ENCODE results near the gene PDIA2.

Gene PDIA2

DNA sequence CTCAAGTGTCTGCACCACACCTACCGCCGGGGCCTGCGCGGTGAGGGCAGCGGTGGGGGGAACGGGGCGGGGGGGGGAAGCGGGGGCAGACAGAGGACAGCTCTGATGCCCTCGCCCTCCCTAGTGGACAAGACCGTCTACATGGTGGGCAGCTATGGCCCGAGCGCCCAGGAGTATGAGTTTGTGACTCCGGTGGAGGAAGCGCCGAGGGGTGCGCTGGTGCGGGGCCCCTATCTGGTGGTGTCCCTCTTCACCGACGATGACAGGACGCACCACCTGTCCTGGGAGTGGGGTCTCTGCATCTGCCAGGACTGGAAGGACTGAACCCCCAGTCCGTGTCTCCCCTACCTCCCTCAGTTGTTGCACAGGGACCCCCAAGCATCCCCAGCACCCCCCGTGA, 473 bp upstream of the PDIA2 start:
- Histone ChIP-seq H3K36me3 (ENCODE audit: control insufficient read depth, insufficient read depth, low read length, severe bottlenecking) (no peaks in the 10 kb centered on the region), H3K4me3 (ENCODE audit: low read length) (no peak overlapping the region), H3K9me3 (ENCODE audit: control insufficient read depth, low read length) (no peaks in the 10 kb centered on the region), H3K9ac (ENCODE audit: low read length) (no peak overlapping the region), H3K4me1 (ENCODE audit: control insufficient read depth, insufficient read depth, low read length) (no peaks in the 10 kb centered on the region), H3K27me3 (replicated peaks; ENCODE audit: control insufficient read depth, insufficient read depth, low read length) (no peaks in the 10 kb centered on the region)
- no peak for DNase-seq (ENCODE audit: low read depth)

DNA sequence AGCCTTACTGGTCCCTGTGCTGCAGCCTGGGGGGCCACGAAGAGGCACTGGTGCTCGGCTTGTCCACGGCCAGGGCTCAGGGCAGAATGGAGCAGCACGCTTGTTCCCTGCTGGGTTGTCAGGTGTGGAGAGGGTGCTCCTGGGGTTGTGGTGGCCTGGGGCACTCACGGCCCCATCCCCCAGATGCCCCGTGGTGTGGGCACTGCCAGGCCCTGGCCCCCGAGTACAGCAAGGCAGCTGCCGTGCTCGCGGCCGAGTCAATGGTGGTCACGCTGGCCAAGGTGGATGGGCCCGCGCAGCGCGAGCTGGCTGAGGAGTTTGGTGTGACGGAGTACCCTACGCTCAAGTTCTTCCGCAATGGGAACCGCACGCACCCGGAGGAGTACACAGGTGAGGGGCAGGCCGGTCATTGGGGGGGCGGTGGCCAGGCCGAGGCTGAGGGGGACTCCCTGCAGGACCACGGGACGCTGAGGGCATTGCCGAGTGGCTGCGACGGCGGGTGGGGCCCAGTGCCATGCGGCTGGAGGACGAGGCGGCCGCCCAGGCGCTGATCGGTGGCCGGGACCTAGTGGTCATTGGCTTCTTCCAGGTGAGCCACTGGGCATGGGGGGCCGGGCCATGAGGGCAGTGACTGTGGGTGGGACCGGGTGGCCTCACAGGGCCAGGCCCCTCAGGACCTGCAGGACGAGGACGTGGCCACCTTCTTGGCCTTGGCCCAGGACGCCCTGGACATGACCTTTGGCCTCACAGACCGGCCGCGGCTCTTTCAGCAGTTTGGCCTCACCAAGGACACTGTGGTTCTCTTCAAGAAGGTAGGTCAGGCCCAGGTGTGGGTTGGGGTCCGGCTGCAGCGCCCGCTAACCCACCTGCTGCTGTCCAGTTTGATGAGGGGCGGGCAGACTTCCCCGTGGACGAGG, 1.5 kb downstream of the PDIA2 start:
- H3K9me3 ChIP-seq (ENCODE audit: control insufficient read depth, low read length): no peaks in the 10 kb centered on the region
- H3K36me3 ChIP-seq (ENCODE audit: control insufficient read depth, insufficient read depth, low read length, severe bottlenecking): peaks cover 14% of the 10 kb centered on the region
- H3K27me3 ChIP-seq (replicated peaks; ENCODE audit: control insufficient read depth, insufficient read depth, low read length): no peaks in the 10 kb centered on the region
- H3K4me3 ChIP-seq (ENCODE audit: low read length): no peak overlapping the region
- no peak for DNase-seq (ENCODE audit: low read depth)
- H3K9ac ChIP-seq (ENCODE audit: low read length): no peak overlapping the region
- H3K4me1 ChIP-seq (ENCODE audit: control insufficient read depth, insufficient read depth, low read length): no peaks in the 10 kb centered on the region

DNA sequence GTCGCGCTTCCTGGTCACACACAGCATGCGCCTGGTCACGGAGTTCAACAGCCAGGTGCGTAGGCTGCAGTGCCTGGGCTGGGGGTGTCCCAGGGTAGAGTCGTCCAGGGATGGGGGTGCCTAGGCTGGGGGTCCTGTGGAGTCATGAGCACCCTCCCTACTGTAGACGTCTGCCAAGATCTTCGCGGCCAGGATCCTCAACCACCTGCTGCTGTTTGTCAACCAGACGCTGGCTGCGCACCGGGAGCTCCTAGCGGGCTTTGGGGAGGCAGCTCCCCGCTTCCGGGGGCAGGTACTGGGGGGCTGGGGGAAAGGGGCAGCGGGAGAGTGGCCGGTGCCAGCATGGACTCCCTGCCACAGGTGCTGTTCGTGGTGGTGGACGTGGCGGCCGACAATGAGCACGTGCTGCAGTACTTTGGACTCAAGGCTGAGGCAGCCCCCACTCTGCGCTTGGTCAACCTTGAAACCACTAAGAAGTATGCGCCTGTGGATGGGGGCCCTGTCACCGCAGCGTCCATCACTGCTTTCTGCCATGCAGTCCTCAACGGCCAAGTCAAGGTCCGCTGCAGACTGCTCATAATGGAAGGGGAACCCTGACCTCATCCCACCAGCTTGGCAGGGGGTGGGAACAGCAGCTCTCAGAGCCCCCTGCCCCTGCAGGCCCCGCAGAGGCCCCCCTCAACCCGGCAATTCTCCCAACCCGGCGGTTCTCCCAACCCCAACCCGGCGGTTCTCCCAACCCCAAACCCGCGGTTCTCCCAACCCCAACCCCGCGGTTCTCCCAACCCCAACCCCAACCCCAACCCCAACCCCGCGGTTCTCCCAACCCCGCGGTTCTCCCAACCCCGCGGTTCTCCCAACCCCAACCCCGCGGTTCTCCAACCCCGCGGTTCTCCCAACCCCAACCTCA, 2.4 kb downstream of the PDIA2 start:
- Histone ChIP-seq H3K9me3 (ENCODE audit: control insufficient read depth, low read length) (no peaks in the 10 kb centered on the region), H3K4me1 (ENCODE audit: control insufficient read depth, insufficient read depth, low read length) (no peaks in the 10 kb centered on the region), H3K36me3 (ENCODE audit: control insufficient read depth, insufficient read depth, low read length, severe bottlenecking) (peaks cover 18% of the 10 kb centered on the region), H3K4me3 (ENCODE audit: low read length) (no peak overlapping the region), H3K27me3 (replicated peaks; ENCODE audit: control insufficient read depth, insufficient read depth, low read length) (no peaks in the 10 kb centered on the region), H3K9ac (ENCODE audit: low read length) (no peak overlapping the region)
- no peak for DNase-seq (ENCODE audit: low read depth)

DNA sequence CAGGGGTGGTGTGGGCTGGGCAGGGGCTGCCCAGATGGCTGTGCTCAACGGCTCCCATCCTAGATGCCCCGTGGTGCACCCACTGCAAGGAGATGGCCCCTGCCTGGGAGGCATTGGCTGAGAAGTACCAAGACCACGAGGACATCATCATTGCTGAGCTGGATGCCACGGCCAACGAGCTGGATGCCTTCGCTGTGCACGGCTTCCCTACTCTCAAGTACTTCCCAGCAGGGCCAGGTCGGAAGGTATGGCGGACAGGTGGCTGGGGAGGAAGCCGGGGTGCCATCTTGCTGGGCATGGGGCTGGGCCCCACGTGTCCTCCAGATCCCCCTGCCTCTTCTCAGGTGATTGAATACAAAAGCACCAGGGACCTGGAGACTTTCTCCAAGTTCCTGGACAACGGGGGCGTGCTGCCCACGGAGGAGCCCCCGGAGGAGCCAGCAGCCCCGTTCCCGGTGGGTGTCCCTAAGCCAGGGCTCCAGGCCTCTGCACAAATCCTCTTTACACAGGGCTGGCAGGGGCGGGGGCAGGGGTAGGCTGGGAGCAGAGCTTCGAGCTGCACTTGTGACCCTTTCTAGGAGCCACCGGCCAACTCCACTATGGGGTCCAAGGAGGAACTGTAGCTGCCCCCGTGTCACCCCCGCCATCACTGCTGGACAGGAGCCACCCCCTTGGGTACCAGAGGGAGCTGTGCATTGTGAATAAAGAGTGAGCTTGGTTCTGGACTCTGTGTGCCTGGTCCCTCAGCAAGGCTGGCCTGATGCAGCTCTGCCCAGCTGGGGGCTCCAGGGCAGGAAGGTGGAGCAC, 3.7 kb downstream of the PDIA2 start:
- Histone ChIP-seq H3K4me3 (ENCODE audit: low read length) (no peak overlapping the region), H3K9me3 (ENCODE audit: control insufficient read depth, low read length) (no peaks in the 10 kb centered on the region), H3K27me3 (replicated peaks; ENCODE audit: control insufficient read depth, insufficient read depth, low read length) (no peaks in the 10 kb centered on the region), H3K4me1 (ENCODE audit: control insufficient read depth, insufficient read depth, low read length) (no peaks in the 10 kb centered on the region), H3K9ac (ENCODE audit: low read length) (no peak overlapping the region), H3K36me3 (ENCODE audit: control insufficient read depth, insufficient read depth, low read length, severe bottlenecking) (peaks cover 25% of the 10 kb centered on the region)
- DNase-seq (ENCODE audit: low read depth): no peak

DNA sequence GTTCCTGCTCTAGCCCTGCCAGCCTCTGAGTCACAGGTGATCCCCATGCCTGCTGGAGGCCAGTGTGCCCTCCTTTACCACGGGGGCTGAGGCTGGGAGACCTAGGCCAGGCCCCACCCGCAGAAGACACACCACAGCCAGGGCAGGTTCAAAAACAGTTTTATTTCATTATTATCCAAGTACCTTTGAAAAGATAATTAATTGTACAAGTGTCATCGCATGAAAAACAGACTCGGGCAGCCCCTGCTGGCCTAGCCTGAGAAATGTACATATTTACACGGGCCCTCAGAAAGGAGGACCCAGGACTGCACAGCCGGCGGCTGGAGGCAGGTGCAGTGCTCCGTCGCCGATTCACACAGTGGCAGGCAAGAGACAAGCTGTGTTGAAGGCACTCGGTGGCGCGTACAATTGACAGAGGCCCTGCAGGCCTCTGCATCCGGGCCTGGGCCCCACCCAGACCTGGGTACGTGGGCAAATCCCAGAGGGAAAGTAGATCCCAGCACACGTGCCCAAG, 4.4 kb downstream of the PDIA2 start:
- Histone ChIP-seq H3K4me3 (ENCODE audit: low read length) (no peak overlapping the region), H3K4me1 (ENCODE audit: control insufficient read depth, insufficient read depth, low read length) (no peaks in the 10 kb centered on the region), H3K9ac (ENCODE audit: low read length) (no peak overlapping the region), H3K36me3 (ENCODE audit: control insufficient read depth, insufficient read depth, low read length, severe bottlenecking) (peaks cover 25% of the 10 kb centered on the region), H3K9me3 (ENCODE audit: control insufficient read depth, low read length) (no peaks in the 10 kb centered on the region), H3K27me3 (replicated peaks; ENCODE audit: control insufficient read depth, insufficient read depth, low read length) (no peaks in the 10 kb centered on the region)
- DNase-seq (ENCODE audit: low read depth): no peak

DNA sequence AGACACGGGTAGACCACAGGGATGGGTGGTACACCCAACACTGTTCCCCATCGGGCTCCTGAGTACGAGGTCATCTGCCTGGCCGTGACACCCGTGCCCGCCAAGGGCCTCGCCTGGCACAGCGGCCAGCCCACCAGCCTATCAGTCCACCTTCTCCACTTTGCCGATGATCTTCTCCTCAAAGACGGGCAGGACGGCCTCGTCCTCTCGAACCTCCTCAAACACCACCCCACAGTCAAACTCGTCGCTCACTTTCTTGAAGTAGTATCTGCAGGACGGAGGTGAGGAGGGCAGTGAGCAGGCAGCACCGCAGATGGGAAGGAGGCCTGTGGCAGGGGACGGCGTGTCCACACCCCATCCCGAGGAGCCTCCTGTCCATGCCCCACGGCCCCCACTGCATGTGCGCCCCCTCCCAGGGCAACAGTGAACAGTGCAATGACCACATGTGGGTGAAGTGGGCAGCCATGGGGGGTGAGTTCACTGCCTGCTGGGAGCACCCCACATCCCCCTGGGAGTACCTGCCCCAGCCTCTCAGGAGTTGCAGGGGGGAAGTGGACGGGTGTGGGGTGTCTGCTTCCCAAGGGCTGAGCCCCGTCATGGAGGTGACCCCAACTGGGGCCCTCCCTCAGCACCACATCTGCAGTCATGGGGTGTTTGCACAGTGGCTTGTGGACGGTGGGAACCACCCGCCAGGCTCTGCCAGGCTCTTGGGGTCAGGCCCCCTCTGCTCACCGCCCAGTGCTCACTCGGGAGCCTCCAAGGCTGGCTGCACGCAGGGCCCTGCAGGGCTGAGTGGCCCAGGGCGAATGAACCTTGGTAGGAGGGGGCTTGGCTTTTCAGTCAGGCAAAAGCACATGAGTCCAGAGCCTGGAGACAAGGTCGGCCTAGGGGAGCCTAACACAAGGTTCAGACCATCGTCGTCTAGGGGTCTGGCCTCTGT, 5.3 kb downstream of the PDIA2 start:
- no peak overlapping the region for H3K4me3 ChIP-seq (ENCODE audit: low read length)
- H3K36me3 ChIP-seq (ENCODE audit: control insufficient read depth, insufficient read depth, low read length, severe bottlenecking): peaks cover 32% of the 10 kb centered on the region
- no peak overlapping the region for H3K9ac ChIP-seq (ENCODE audit: low read length)
- no peaks in the 10 kb centered on the region for H3K4me1 ChIP-seq (ENCODE audit: control insufficient read depth, insufficient read depth, low read length)
- no peaks in the 10 kb centered on the region for H3K27me3 ChIP-seq (replicated peaks; ENCODE audit: control insufficient read depth, insufficient read depth, low read length)
- no peak for DNase-seq (ENCODE audit: low read depth)
- H3K9me3 ChIP-seq (ENCODE audit: control insufficient read depth, low read length): no peaks in the 10 kb centered on the region

DNA sequence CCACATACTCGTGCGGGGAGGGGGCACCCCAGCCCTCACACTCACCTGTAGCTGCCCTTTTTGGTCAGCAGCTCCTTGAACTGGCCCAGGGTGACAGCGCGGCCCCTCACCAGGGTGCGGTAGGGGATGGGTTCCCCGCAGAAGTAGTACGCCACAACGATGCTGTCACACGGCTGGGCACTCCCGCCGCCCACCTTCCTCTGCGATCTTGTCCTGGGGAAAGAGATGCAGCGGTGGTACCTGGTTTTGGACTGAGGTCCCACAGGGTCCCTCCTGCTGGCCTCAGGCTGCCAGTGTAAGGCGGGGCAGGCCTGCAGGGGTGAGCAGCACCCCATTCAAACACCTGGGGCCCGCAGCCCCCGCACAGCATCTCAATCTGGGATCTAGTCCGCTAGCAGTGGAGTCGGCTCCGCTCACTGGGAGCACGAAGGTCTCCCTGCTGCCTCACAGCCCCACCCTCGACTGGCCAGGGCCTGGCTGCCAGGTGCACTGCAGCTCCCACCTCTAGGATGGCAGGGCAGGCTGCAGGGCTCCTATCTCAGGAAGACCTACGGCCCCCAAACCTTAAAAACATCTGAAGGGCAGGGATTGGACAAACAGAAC, 6.5 kb downstream of the PDIA2 start:
- H3K9me3 ChIP-seq (ENCODE audit: control insufficient read depth, low read length): no peaks in the 10 kb centered on the region
- DNase-seq (ENCODE audit: low read depth): no peak
- no peak overlapping the region for H3K9ac ChIP-seq (ENCODE audit: low read length)
- no peaks in the 10 kb centered on the region for H3K27me3 ChIP-seq (replicated peaks; ENCODE audit: control insufficient read depth, insufficient read depth, low read length)
- H3K4me1 ChIP-seq (ENCODE audit: control insufficient read depth, insufficient read depth, low read length): no peaks in the 10 kb centered on the region
- H3K4me3 ChIP-seq (ENCODE audit: low read length): no peak overlapping the region
- H3K36me3 ChIP-seq (ENCODE audit: control insufficient read depth, insufficient read depth, low read length, severe bottlenecking): peaks cover 32% of the 10 kb centered on the region

DNA sequence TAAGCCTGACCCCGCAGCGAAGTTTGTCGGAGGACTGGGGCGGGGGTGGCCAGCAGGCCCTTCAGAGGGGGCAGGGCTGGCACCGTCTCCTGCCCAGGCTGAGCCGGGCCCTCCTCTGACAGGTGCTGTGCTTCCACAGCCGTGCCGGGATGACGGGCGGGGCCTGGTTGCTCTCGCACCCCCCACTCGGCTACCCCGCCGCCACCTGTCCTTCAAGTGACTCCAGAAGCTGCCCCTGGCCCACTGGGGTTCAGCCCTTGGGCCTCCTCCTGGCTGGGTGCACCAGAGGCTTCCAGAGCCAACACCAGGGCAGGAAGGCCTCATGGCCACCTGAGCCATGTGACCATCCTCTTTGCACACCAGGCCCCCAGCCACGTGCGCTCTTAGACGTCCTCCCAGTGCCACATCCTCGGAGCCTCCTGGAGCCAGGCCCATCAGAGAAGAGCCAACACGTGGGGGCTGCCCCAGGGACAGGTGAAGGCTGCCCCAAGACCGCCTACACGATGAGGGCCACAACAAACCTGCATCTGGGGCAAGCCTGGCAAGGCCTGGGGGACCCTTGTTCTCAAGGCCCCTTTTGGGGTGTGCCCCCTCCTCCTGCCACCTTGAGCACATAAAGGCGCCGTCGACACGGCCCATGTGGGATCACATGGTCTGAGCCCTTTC, 7.2 kb downstream of the PDIA2 start:
- no peak for DNase-seq (ENCODE audit: low read depth)
- Histone ChIP-seq H3K4me1 (ENCODE audit: control insufficient read depth, insufficient read depth, low read length) (no peaks in the 10 kb centered on the region), H3K36me3 (ENCODE audit: control insufficient read depth, insufficient read depth, low read length, severe bottlenecking) (peaks cover 32% of the 10 kb centered on the region), H3K9ac (ENCODE audit: low read length) (no peak overlapping the region), H3K9me3 (ENCODE audit: control insufficient read depth, low read length) (no peaks in the 10 kb centered on the region), H3K27me3 (replicated peaks; ENCODE audit: control insufficient read depth, insufficient read depth, low read length) (no peaks in the 10 kb centered on the region), H3K4me3 (ENCODE audit: low read length) (no peak overlapping the region)

DNA sequence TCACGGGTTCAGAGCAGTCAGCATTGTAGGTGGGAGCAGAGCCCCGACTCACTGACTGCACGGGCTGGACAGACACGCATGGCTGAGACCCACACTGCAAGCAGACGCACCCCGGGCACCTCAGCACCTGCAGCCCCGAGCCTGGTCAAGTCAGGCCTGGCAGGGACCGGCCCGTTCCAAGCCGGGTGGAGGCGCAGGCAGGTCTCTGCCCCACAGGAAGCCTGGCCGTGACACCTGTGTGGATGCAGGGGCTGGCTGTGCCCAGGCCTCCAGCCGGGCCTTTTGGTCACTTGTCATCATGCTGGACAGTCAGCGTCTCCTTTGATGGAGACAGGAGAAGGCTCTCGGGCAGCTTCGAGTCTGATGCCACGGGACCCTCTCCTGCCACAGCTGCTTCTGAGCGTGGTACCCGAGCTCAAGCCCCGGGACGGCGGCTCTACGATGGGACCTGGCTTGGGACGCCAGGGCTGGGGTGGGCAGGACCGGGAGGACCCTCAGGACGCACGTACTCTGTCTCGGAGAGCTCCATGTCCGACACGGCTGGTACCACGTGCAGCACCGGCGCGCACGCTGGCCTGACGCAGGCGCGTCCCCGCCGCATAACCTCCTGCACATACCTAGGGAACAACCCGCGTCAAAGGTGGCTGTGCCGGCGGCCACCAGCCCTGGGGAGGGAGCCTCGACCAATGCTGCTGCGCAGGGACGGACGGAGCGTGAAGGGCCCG, 7.9 kb downstream of the PDIA2 start:
- no peaks in the 10 kb centered on the region for H3K27me3 ChIP-seq (replicated peaks; ENCODE audit: control insufficient read depth, insufficient read depth, low read length)
- H3K36me3 ChIP-seq (ENCODE audit: control insufficient read depth, insufficient read depth, low read length, severe bottlenecking): peaks cover 32% of the 10 kb centered on the region
- H3K9ac ChIP-seq (ENCODE audit: low read length): no peak overlapping the region
- H3K9me3 ChIP-seq (ENCODE audit: control insufficient read depth, low read length): no peaks in the 10 kb centered on the region
- no peak overlapping the region for H3K4me3 ChIP-seq (ENCODE audit: low read length)
- H3K4me1 ChIP-seq (ENCODE audit: control insufficient read depth, insufficient read depth, low read length): no peaks in the 10 kb centered on the region
- DNase-seq (ENCODE audit: low read depth): no peak
